ENCODE data around the gene SLC6A13.

GRCh38 chr12:238116-238515, 24.5 kb downstream of the SLC6A13 start:
- TF ChIP-seq, protein P1, sequence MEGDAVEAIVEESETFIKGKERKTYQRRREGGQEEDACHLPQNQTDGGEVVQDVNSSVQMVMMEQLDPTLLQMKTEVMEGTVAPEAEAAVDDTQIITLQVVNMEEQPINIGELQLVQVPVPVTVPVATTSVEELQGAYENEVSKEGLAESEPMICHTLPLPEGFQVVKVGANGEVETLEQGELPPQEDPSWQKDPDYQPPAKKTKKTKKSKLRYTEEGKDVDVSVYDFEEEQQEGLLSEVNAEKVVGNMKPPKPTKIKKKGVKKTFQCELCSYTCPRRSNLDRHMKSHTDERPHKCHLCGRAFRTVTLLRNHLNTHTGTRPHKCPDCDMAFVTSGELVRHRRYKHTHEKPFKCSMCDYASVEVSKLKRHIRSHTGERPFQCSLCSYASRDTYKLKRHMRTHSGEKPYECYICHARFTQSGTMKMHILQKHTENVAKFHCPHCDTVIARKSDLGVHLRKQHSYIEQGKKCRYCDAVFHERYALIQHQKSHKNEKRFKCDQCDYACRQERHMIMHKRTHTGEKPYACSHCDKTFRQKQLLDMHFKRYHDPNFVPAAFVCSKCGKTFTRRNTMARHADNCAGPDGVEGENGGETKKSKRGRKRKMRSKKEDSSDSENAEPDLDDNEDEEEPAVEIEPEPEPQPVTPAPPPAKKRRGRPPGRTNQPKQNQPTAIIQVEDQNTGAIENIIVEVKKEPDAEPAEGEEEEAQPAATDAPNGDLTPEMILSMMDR (conservative IDR thresholded peaks at IDR 0.05; ENCODE audit: low read length): no peak
- no peak for TF ChIP-seq EZH2phosphoT487 (IDR thresholded peaks at IDR 0.05; ENCODE audit: borderline replicate concordance, low read depth, low read length)

All from OCI-LY7 (cell line).